ENCODE measurements around the gene FAAP100. TPM values are rescaled to one million over a fixed set of nuclear protein-coding genes. Genes with fewer than 3 reads are reported as not detected.

Gene FAAP100
- total RNA-seq, 1 donor from 2014 or later: 21.4 TPM

- Histone ChIP-seq H3K9me3 (no peaks in the 10 kb centered on the region), H3K4me1 (peaks cover 14% of the 10 kb centered on the region), H3K4me3 (no peak overlapping the region), H3K27me3 (no peaks in the 10 kb centered on the region), H3K36me3 (peaks cover 0 to 46% of the 10 kb centered on the region in 2 donors), H3K27ac (no peak overlapping the region)
- no peak for DNase-seq (ENCODE audit: extremely low spot score in 2 of 2)
- TF ChIP-seq POLR2AphosphoS5 (IDR thresholded peaks at IDR 0.05; ENCODE audit: insufficient read depth in 1 of 2, low read depth in 1 of 2) (no peak), POLR2A (IDR thresholded peaks at IDR 0.05) (no peak), CTCF (IDR thresholded peaks at IDR 0.05) (no peak)
- intact Hi-C loops (cut with DNase I): no loop called here
Observed at GRCh38 chr17:81581758-81582157, 29.6 kb upstream of the FAAP100 start.

- Histone ChIP-seq H3K4me1 (peaks cover 25% of the 10 kb centered on the region), H3K4me3 (no peak overlapping the region), H3K36me3 (peaks cover 0 to 34% of the 10 kb centered on the region in 2 donors)
Observed at GRCh38 chr17:81580481-81580880, 28.3 kb upstream of the FAAP100 start.

GRCh38 chr17:81579821-81580321 is 27.7 kb upstream of the FAAP100 start:
- TF ChIP-seq CTCF (IDR thresholded peaks at IDR 0.05) (no peak), POLR2AphosphoS5 (IDR thresholded peaks at IDR 0.05; ENCODE audit: insufficient read depth in 1 of 2, low read depth in 1 of 2) (no peak), POLR2A (IDR thresholded peaks at IDR 0.05) (no peak)
- Histone ChIP-seq H3K9me3 (no peaks in the 10 kb centered on the region), H3K4me3 (no peak overlapping the region), H3K4me1 (peaks cover 25% of the 10 kb centered on the region), H3K27ac (no peak overlapping the region), H3K27me3 (no peaks in the 10 kb centered on the region), H3K36me3 (peaks cover 0 to 29% of the 10 kb centered on the region in 2 donors)
- DNase-seq (ENCODE audit: extremely low spot score in 2 of 2): no peak
- intact Hi-C loops (cut with DNase I): no loop called here

More at GRCh38 chr17:81580481-81580880, 28.3 kb upstream of the FAAP100 start:
- intact Hi-C loops (cut with DNase I): no loop called here
- no peak for TF ChIP-seq POLR2AphosphoS5 (IDR thresholded peaks at IDR 0.05; ENCODE audit: insufficient read depth in 1 of 2, low read depth in 1 of 2)
- TF ChIP-seq CTCF (IDR thresholded peaks at IDR 0.05): no peak
- no peak for TF ChIP-seq POLR2A (IDR thresholded peaks at IDR 0.05)
- DNase-seq (ENCODE audit: extremely low spot score in 2 of 2): no peak
- no peaks in the 10 kb centered on the region for H3K9me3 ChIP-seq
- no peak overlapping the region for H3K27ac ChIP-seq
- H3K27me3 ChIP-seq: no peaks in the 10 kb centered on the region

- peaks cover 0 to 30% of the 10 kb centered on the region in 2 donors for H3K36me3 ChIP-seq
- no peak for DNase-seq (ENCODE audit: extremely low spot score in 2 of 2)
- intact Hi-C loops (cut with DNase I): no loop called here
- no peak overlapping the region for H3K27ac ChIP-seq
- peaks cover 25% of the 10 kb centered on the region for H3K4me1 ChIP-seq
- no peaks in the 10 kb centered on the region for H3K27me3 ChIP-seq
- TF ChIP-seq CTCF (IDR thresholded peaks at IDR 0.05) (no peak), POLR2AphosphoS5 (IDR thresholded peaks at IDR 0.05; ENCODE audit: insufficient read depth in 1 of 2, low read depth in 1 of 2) (no peak), POLR2A (IDR thresholded peaks at IDR 0.05) (no peak)
- no peak overlapping the region for H3K4me3 ChIP-seq
- H3K9me3 ChIP-seq: no peaks in the 10 kb centered on the region
Observed at GRCh38 chr17:81579298-81579697, 27.1 kb upstream of the FAAP100 start.

GRCh38 chr17:81578561-81579225 is 26.5 kb upstream of the FAAP100 start:
- intact Hi-C loops (cut with DNase I): no loop called here
- Histone ChIP-seq H3K36me3 (peaks cover 0 to 28% of the 10 kb centered on the region in 2 donors), H3K9me3 (no peaks in the 10 kb centered on the region), H3K4me3 (no peak overlapping the region), H3K27me3 (no peaks in the 10 kb centered on the region), H3K4me1 (peaks cover 25% of the 10 kb centered on the region), H3K27ac (no peak overlapping the region)
- DNase-seq (ENCODE audit: extremely low spot score in 2 of 2): no peak
- TF ChIP-seq POLR2A (IDR thresholded peaks at IDR 0.05) (no peak), POLR2AphosphoS5 (IDR thresholded peaks at IDR 0.05; ENCODE audit: insufficient read depth in 1 of 2, low read depth in 1 of 2) (no peak), CTCF (IDR thresholded peaks at IDR 0.05) (no peak)

All from vagina (tissue), 2 donors.